Mesodermal cell (in vitro differentiated cells): Measurements from ENCODE around the gene VPS37B.
"Not testable (repeated sequence)": the region's sequence is repeated elsewhere in the genome, so short reads cannot be mapped to it uniquely, and the experiment has no call there.

Experiments used
- H3K27ac ChIP-seq: 2 replicates; pipeline ENCODE4 v1.7.0; 2013; ENCODE audit warnings: mild to moderate bottlenecking, low read depth, low read length, moderate library complexity; ENCODE audit not compliant: severe bottlenecking
- H3K36me3 ChIP-seq: 2 replicates; pipeline ENCODE4 v1.7.1; 2013; ENCODE audit warnings: mild to moderate bottlenecking, low read length, moderate library complexity; ENCODE audit not compliant: control insufficient read depth, insufficient read depth
- H3K4me1 ChIP-seq: one replicate; pipeline ENCODE4 v1.7.1; 2013; ENCODE audit warnings: mild to moderate bottlenecking, low read length; ENCODE audit not compliant: insufficient read depth, control insufficient read depth, poor library complexity, severe bottlenecking
- H3K4me3 ChIP-seq: 2 replicates; pipeline ENCODE4 v1.7.0; 2013; ENCODE audit warnings: low read length, control low read depth, mild to moderate bottlenecking; ENCODE audit not compliant: insufficient read depth, poor library complexity, severe bottlenecking; ENCODE audit errors: extremely low read depth
- H3K9me3 ChIP-seq: 2 replicates; pipeline ENCODE4 v1.7.1; 2013; ENCODE audit warnings: mild to moderate bottlenecking, low read length, moderate library complexity; ENCODE audit not compliant: control insufficient read depth
- WGBS, 2 experiments: methylation state at CpG; one replicate each; pipeline ENCODE4 v1.1.5; 2013; ENCODE audit warnings: missing lambda C conversion rate in 2 of 2; ENCODE audit not compliant: insufficient coverage in 2 of 2; 5-methylcytosine and 5-hydroxymethylcytosine counted together

VPS37B gene

DNA sequence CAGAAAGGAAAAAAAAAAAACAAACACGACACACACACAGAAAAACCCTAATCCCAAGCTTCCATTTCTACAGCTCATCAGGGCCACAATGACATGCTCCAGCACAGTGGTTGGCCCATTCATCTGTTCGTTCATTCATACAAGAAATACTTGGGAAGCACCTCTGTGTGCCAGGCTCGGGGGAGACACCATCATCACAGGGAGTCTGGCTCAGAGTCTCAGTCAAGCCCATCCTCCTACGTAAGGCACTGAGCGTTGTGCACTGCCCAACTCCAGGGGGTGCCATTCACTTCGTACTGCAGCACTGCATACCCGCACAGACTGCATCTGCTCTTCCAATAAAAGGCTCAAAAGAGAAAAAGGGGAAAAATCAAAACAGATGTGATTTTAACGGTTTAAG, 15.3 kb downstream of the VPS37B start:
- no peak overlapping the region for H3K27ac ChIP-seq
- peaks cover 7% of the 10 kb centered on the region for H3K36me3 ChIP-seq
- 33 to 50% methylated on average over 4 to 6 of the region's 8 CpGs for WGBS, 2 experiments
- H3K9me3 ChIP-seq: no peaks in the 10 kb centered on the region
- H3K4me1 ChIP-seq: peaks cover 8% of the 10 kb centered on the region
- no peak overlapping the region for H3K4me3 ChIP-seq

DNA sequence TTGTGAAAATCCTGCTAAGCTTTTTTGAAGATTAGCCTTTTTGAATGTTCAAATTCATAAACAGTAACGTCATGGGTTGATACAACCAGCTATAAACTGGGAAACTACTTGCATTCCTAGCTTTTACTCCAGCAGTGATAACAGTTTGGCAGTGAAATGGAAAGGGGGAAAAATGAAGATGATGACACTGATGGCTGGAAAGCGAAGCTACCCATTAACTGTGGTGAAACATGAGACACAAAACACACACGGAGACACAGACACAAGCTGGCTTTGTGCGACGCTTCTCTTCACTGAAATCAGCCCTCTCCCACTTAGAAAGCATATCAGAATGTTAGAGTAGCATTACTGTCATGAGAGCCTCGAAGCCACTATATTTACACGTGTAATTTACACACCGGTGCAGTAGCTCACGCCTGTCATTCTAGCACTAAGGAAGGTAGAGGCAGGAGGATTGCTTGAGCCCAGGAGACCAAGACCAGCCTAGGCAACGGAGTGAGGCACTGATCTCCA, 15.7 kb downstream of the VPS37B start:
- no peaks in the 10 kb centered on the region for H3K9me3 ChIP-seq
- peaks cover 7% of the 10 kb centered on the region for H3K36me3 ChIP-seq
- no peak overlapping the region for H3K4me3 ChIP-seq
- H3K4me1 ChIP-seq: peaks cover 8% of the 10 kb centered on the region
- WGBS, 2 experiments: 84 to 94% methylated on average over 7 to 10 of the region's 10 CpGs
- H3K27ac ChIP-seq: no peak overlapping the region

DNA sequence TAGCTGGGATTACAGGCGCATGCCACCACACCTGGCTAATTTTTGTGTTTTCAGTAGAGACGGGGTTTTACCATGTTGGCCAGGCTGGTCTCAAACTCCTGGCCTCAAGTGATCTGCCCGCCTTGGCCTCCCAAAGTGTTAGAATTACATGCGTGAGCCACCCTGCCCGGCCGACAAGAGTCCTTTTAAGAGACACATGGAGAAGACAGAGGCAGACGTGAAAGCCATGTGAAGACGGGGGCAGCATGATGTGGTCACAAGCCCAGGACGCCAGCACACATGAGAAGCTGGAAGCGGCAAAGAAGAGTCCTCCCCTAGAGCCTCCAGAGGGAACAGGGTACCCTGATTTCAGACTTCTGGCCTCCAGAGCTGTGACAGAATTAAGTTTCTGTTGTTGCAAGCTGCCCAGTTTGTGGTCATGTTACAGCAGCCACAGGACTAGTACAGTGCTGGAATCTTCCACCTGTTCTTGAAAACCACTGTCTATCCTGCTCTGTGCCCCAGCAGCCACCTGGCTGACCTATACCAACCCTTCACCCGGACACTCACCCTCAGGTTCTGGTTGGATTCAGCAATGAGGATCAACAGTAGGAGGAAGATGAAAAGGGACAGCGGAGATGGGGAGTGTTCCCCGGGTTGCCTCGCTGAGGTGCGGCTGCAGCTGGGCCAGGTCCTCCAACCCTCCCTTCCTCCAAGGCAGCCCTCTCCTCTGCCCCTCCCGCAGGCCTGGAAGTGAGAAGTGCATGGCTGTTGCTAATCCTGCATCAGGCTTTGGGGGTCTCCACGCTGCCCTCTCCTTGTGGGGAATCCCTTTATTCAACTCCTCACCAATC, 16.9 kb downstream of the VPS37B start:
- Histone ChIP-seq H3K27ac (no peak overlapping the region), H3K36me3 (peaks cover 7% of the 10 kb centered on the region), H3K4me3 (no peak overlapping the region), H3K9me3 (no peaks in the 10 kb centered on the region), H3K4me1 (peaks cover 2% of the 10 kb centered on the region)
- WGBS, 2 experiments: 85 to 89% methylated on average over 16 to 17 of the region's 17 CpGs

DNA sequence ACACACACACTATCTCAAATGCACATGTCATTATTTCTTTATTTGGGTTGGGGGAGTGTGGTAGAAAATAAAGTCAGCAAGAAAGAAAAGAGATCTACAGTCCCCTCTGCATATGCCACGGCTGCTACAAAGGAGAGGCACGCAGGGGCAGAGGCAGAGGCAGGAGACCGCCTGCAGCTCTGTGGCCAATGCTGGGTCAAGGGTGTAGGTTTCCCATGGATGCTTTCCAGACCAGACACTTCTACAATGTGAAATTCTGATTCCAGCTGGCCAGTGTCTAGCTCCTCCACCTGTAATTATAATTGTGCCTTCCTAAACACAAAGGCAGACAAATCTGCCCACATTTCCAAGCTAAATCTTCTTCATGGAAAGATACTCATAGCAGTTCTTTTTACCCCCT, 19.2 kb downstream of the VPS37B start:
- Histone ChIP-seq H3K4me1 (peaks cover 21% of the 10 kb centered on the region), H3K36me3 (peaks cover 7% of the 10 kb centered on the region), H3K9me3 (no peaks in the 10 kb centered on the region), H3K4me3 (no peak overlapping the region), H3K27ac (no peak overlapping the region)
- 100% methylated on average over 1 to 3 of the region's 3 CpGs for WGBS, 2 experiments

DNA sequence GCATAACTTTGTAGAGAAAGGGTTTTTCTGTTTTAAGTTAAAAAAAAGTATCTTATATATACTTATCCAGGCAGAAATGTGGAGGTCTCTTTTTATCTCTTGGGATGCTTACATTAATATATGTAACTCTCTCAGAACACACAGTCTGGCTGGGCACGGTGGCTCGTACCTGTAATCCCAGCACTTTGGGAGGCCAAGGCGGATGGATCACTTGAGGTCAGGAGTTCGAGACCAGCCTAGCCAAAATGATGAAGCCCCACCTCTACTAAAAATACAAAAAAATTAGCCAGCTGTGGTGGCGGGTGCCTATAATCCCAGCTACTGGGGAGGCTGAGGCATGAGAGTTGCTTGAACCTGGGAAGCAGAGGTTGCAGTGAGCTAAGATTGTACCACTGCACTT, 19.6 kb downstream of the VPS37B start:
- 100% methylated on average over 1 of the region's 5 CpGs; no CpG with 5 or more reads in 1 of the 2 experiments for WGBS, 2 experiments
- not testable (repeated sequence) for H3K27ac ChIP-seq, H3K4me3 ChIP-seq, H3K9me3 ChIP-seq, H3K36me3 ChIP-seq
- H3K4me1 ChIP-seq: peaks cover 26% of the 10 kb centered on the region

DNA sequence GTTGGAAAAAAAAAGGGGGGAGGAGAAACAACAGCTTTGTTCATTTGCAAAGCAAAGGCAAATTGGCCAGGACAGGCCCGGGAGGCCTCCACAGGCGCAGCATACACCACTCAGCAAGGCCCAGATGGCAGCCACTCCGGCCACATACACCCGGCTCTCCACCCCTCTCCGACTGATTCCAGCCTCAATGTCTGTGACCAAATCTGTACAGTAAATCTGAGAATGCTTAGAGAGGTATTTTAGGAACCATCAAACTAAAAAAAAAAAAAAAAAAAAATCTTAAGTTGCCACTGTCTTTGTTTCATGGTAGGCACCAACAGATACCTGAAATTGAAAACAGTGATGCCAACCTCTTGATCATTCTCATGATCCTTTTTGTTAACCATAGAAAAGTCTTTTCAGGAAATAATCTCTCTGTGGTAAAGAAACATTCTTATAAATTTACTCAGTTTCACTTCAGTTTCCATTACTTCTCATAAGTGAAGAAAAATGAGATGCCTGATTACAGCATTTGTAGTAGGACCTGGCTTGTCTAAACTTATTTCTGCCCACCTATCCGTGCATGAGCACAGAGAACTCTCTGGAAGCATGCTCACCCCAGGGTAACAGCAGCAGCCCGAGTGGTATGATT, 20.2 kb downstream of the VPS37B start:
- H3K27ac ChIP-seq: no peak overlapping the region
- peaks cover 32% of the 10 kb centered on the region for H3K4me1 ChIP-seq
- H3K9me3 ChIP-seq: no peaks in the 10 kb centered on the region
- 69 to 90% methylated on average over 2 to 3 of the region's 7 CpGs for WGBS, 2 experiments
- peaks cover 12% of the 10 kb centered on the region for H3K36me3 ChIP-seq
- H3K4me3 ChIP-seq: no peak overlapping the region

DNA sequence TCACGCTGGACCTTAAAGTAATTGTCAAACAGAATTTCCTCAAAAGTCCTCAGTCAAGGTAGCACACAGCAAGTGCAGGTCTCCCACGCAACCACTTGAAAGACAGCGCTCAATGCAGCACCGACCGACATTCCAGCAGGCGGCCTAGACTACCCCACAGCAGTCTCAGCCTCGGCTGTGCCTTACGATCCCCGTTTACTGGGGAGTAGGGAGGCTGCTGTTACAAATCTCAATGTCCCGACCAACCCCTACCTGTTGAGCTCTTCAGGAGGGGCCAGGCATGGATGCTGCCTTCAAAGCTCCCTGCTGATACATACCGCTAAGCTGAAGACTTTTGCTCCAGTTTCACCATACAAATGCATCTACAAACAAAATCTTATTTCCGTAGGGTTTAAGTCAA, 21.8 kb downstream of the VPS37B start:
- peaks cover 24% of the 10 kb centered on the region for H3K36me3 ChIP-seq
- H3K4me1 ChIP-seq: peaks cover 32% of the 10 kb centered on the region
- H3K9me3 ChIP-seq: no peaks in the 10 kb centered on the region
- WGBS, 2 experiments: 18 to 37% methylated on average over 8 to 10 of the region's 12 CpGs
- H3K4me3 ChIP-seq: no peak overlapping the region
- H3K27ac ChIP-seq: no peak overlapping the region

DNA sequence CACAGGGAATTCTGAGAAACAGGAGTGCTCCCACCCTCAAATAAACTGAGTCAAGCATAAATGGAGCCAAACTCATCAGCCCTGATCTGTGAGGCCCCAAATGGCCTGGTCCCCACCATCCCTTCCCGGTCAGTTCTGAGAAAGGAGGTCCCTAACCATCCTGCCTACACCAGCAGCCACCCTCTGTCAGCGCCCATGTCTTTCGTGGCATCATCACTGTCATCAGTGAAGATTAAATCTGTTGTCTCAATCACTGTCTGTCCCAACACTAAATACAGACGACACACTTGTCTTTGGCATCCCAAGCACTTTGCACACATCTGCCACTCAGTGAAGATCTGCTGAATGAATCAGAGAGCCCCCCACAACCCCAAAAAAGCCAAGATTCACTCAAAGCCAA, 22.4 kb downstream of the VPS37B start:
- Histone ChIP-seq H3K36me3 (peaks cover 25% of the 10 kb centered on the region), H3K4me3 (no peak overlapping the region), H3K27ac (no peak overlapping the region), H3K9me3 (no peaks in the 10 kb centered on the region), H3K4me1 (peaks cover 32% of the 10 kb centered on the region)
- 32 to 36% methylated on average over 4 of the region's 4 CpGs for WGBS, 2 experiments

DNA sequence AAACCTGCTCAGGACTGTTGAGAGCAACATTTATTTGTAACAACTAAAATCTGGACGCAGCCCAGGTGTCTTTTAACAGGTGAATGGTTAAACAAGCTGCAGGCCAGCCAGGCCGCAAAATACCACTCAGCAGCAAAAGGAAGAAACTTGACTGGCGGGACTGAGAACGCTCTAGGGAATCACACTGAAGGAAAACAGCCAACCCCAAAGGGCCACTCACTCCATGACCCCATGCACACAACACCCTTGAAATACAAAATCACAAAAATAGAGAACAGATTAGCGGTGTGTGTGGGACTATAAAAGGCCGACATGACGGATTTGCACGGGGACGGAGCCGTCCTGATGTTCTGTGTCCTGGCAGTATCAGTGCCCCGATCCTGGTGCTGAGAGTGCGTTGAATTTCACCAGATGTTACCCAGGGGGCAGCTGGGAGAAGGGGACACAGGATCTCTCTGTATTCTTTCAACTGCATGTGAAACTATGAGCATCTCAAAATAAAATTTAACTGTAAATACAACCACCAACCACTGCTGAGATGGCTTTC, 23.0 kb downstream of the VPS37B start:
- H3K27ac ChIP-seq: no peak overlapping the region
- H3K4me1 ChIP-seq: peaks cover 32% of the 10 kb centered on the region
- H3K9me3 ChIP-seq: no peaks in the 10 kb centered on the region

DNA sequence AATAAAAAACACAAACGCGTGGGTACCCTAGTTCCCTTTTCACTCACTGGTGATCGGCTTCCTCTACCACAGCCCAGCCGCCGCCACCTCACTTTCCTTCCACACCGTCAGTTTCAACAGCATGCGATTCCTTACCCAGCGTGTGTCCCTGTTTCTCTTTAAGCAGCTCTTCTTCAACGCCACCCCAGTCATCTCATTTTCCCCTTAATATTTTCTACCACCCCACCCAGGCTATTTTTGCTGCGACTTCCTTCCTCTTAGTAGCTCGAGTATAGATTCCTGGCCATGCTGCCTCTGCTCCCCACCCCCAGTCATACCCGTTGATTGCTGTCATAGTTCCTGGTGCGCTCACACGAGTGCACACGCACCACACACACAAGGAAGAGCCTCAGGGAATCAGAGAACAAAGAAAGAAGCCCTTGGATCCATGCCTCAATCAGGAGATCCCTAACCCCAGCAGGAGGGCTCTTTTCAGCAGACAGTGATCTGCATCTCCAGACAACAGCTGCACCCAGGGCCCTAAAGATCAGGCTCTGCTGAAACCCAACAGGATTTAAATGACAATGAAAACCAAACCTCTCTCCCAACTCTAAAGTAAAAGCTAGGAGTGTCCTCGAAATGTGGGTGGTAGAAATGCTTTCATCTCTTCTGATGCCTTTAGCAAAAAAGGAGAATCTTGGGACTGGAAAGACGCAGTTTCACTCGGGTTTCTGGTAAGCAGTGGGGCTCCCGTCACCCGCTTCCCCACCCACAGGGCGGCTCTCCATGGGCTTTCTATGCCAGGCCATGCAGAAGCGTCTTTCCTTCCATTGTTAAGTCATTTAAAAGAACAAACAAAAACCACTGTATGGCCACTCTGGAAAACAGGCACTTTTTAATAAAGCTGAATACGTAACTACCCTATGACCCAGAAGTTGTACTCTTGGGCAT, 23.8 kb downstream of the VPS37B start:
- Histone ChIP-seq H3K4me1 (peaks cover 32% of the 10 kb centered on the region), H3K27ac (peak overlapping the region; percentile 79), H3K9me3 (no peaks in the 10 kb centered on the region), H3K36me3 (peaks cover 40% of the 10 kb centered on the region), H3K4me3 (peak overlapping the region; percentile 15)
- WGBS, 2 experiments: 13 to 19% methylated on average over 19 to 21 of the region's 23 CpGs

More for the DNA sequence above, 23.0 kb downstream of the VPS37B start:
- H3K4me3 ChIP-seq: no peak overlapping the region
- H3K36me3 ChIP-seq: peaks cover 32% of the 10 kb centered on the region
- 53 to 56% methylated on average over 7 to 8 of the region's 12 CpGs for WGBS, 2 experiments
